COLO829 (cell line): Measurements from ENCODE around the gene CNNM2.

Source experiments
- DNase-seq: peaks from one replicate; pipeline ENCODE4 v3.0.0; 2012; ENCODE audit warnings: low spot score

The CNNM2 gene

GRCh38 chr10:103077020-103077419 lies 158.9 kb downstream of the CNNM2 start:
- DNase-seq: no peak

GRCh38 chr10:103077491-103078308 lies 159.6 kb downstream of the CNNM2 start:
- DNase-seq: no peak

GRCh38 chr10:103078309-103078615 lies 160.2 kb downstream of the CNNM2 start:
- DNase-seq: no peak

DNA sequence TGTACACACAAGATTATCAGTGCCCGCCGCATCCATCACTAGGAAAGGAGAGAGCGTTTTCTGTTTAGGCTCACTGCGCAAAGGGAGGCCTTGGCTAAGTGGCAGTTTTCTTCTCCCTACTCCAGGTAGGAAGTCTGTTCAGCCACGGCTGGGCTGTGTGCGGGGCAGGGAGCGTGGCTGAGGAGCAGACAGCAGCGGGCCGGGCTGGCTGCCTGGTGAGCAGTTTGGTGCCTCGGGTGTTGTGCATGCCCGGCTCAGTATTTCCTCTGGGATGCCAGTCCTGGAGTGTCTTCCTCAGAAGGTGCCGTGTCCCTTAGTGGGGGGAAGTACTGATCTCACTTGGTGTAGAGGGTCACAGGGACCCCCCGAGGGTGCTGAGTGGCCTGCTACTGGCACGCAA lies 160.6 kb downstream of the CNNM2 start:
- no peak for DNase-seq

DNA sequence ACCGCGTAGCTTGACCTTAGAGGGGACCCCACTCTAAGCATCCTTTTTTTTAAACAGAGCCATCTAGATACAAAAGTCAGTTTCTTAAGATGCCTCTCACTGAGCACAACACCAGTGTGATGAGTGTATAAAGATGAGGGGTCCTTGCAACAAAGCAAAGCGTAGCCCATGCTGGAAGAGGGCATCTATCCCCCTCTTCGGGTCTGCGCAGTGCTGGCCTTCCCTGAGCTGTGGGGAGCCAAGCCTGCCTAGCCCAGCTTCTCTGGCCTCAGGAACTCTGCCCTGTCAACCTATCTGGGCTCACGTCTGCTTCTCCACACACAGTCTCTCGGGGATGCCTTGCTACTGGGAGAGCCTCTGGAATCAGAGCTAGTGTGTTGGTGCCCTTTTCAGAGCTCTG lies 161.0 kb downstream of the CNNM2 start:
- DNase-seq: no peak

GRCh38 chr10:103079946-103080345 lies 161.9 kb downstream of the CNNM2 start:
- DNase-seq: no peak

DNA sequence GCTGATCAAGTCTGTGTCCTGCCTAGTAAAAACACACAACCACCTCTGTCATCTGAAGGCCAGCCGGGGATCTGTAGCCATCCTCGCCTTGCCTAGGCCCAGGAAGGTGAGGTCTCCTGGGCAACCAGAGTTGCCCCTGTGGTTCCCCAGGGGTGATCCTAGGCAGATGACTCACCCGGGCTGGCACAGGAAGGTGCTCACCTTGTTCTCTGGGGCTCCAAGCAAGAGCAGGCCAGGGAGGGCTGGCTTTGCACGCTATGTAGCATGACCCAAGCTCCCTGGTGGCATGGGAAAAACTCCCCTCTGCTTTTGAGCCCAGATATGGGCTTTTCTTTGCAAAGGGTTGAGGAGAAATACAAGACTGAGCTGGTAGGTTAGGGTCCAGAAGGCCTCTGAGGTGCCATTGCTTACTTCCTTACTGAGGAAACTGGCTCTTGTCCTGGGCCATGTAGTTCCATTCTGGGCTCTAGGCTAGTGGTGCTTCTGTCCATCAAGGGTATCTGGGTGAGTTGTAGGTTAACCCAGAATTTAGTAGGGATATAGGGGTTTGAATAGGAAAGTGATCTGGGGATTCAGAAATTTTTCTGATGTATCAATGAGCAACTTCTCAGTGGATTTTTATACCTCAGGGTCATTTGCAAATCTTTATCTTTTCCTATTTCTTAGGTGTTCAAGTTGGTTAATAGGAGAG lies 162.9 kb downstream of the CNNM2 start:
- no peak for DNase-seq

DNA sequence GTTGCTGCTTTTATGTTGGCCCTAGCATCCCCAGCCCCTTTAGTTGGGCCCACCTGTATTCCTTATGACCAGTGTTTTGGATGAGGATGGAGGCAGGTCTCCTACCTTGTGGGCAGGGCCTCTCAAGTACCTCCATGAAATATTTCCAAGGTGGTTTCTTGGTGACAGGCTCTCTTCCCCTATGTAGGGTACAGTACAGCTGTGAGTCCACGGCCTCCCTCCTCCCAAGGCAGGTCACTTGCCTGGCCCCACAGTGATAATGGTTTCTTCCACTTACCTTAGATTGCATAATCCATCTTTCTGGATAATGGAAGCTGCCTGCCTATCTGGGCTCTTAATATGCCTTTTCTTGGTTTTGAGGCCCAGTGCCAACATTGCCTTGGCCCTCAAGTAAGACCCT lies 164.6 kb downstream of the CNNM2 start:
- DNase-seq: no peak

GRCh38 chr10:103083266-103083976 lies 165.3 kb downstream of the CNNM2 start:
- no peak for DNase-seq

DNA sequence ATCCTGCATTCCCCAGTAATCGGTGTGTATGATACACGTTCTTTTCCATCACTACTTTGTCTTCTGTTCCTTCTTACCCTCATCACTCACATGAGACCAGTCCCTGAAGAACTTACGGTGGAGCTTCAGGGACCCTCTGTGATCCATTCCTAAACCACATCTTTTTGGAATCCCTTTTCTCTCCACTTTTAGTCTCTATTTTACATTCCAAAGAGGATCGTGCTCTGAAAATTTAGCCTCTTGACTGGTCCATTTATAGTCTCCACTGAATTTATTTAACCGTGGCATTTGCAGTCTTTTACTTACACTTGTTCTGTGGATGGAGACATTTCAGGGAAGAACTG lies 165.9 kb downstream of the CNNM2 start:
- no peak for DNase-seq

- DNase-seq: no peak
These were observed 168.2 kb downstream of the CNNM2 start for GRCh38 chr10:103086261-103086660.

DNA sequence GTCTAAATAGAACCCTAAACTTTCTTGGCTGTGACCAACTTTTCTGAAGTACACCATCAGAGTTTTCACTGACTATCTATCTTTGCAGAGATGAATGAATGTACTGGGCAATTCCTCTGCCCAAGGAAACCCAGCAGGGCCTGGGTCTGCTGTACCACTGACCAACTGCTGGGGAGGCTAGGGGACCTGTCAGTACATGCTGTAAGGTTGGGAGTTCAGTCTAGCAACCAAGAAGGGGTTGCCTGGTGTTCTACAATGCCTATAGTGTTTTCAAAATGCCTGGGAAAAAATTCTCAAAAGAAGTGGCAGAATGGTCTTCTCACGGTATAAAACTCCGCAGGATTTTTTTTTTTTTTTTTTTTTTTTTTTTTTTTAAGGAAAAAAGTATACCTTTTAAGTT lies 168.7 kb downstream of the CNNM2 start:
- DNase-seq: no peak

GRCh38 chr10:103089493-103089892 lies 171.4 kb downstream of the CNNM2 start:
- no peak for DNase-seq

- no peak for DNase-seq
These were observed 172.8 kb downstream of the CNNM2 start for GRCh38 chr10:103090911-103091310.

- DNase-seq: no peak
These were observed 176.9 kb downstream of the CNNM2 start for GRCh38 chr10:103095005-103095404.

DNA sequence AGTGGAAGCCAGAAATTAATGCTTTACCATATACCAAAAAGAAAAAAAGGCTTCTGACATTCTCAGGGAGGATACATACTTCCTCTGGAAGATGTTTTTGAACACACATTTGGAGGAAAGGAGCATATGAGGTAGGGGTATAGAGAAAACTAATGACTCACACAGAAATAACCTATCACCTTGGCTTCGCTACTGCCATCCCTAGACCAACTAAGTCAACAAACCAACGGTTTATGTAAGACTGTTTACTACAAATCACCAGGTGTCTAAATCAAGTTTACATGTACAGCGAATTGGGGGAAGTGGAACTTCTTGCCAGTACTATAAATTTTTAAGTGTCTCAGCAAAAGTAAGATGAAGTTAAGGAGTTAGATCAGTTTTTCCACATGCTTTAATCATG lies 178.0 kb downstream of the CNNM2 start:
- DNase-seq: no peak

- no peak for DNase-seq
These were observed 180.1 kb downstream of the CNNM2 start for GRCh38 chr10:103098240-103098639.

DNA sequence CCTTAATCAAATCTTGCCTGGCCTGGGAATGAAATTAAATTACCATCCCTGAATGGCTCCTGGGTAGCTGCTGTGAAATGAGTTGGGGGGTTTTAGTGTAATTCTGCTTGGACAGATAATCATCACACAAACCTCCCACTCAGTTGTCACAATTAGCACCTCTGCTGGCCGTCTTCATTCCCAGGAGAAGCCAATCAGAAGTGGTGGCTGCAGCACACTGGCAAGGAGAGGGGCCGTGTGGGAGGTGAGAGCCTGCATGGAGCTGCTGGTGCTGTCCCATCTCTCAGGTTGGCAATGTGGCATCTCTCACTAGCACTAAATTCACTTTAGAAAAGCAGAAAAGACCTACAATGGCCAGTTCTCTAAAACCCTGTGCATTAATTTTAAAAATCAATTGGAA lies 182.5 kb downstream of the CNNM2 start:
- DNase-seq: no peak

GRCh38 chr10:103102195-103102594 lies 184.1 kb downstream of the CNNM2 start:
- DNase-seq: no peak

- no peak for DNase-seq
These were observed 185.9 kb downstream of the CNNM2 start for GRCh38 chr10:103103989-103104388.

- DNase-seq: no peak
These were observed 186.6 kb downstream of the CNNM2 start for GRCh38 chr10:103104721-103105120.

- DNase-seq: no peak
These were observed 187.4 kb downstream of the CNNM2 start for GRCh38 chr10:103105462-103105861.

- DNase-seq: no peak
These were observed 188.4 kb downstream of the CNNM2 start for GRCh38 chr10:103106539-103106938.
